SU-DHL-6 (cell line): ENCODE results near the gene RASGRP4.

ENCODE experiments used
- H2AFZ ChIP-seq: fragments of 200-600 bp; sonication (generic); 2 replicates; pipeline ENCODE4 v1.6.1; 2014; ENCODE audit warnings: low read depth, mild to moderate bottlenecking, moderate library complexity, mixed read lengths, antibody characterized with exemption, low read length; ENCODE audit not compliant: severe bottlenecking
- H3F3A ChIP-seq: fragments of 200-600 bp; shearing (Covaris generic); 2 replicates; pipeline ENCODE4 v1.6.0; 2016; ENCODE audit warnings: antibody characterized with exemption, mild to moderate bottlenecking; ENCODE audit not compliant: insufficient read depth
- H3K27ac ChIP-seq: fragments of 200-600 bp; sonication (generic); 2 replicates; pipeline ENCODE4 v1.5.1; 2016; ENCODE audit warnings: low read depth, mild to moderate bottlenecking, low read length, moderate library complexity, mixed read lengths
- H3K27me3 ChIP-seq: fragments of 200-600 bp; sonication (generic), shearing (Covaris generic); 2 replicates; pipeline ENCODE4 v1.6.0; 2014; ENCODE audit warnings: mild to moderate bottlenecking, low read length
- H3K36me3 ChIP-seq: fragments of 200-600 bp; sonication (generic); 2 replicates; pipeline ENCODE4 v1.6.1; 2014; ENCODE audit warnings: mild to moderate bottlenecking, low read length, mixed read lengths
- H3K4me2 ChIP-seq: fragments of 300-600, 200-600 bp; shearing (Covaris generic), sonication (generic); 2 replicates; pipeline ENCODE4 v1.6.0; 2014; ENCODE audit warnings: low read length, low read depth, mild to moderate bottlenecking; ENCODE audit not compliant: poor library complexity, severe bottlenecking
- H3K4me3 ChIP-seq: fragments of 200-600 bp; sonication (generic); 2 replicates; pipeline ENCODE4 v1.5.1; 2014; ENCODE audit warnings: antibody characterized with exemption, low read length, mild to moderate bottlenecking, mixed read lengths; ENCODE audit not compliant: insufficient read depth, poor library complexity, severe bottlenecking
- H3K79me2 ChIP-seq: fragments of 200-600 bp; sonication (generic); 2 replicates; pipeline ENCODE4 v1.6.1; 2014; ENCODE audit warnings: mild to moderate bottlenecking, low read length, moderate library complexity; ENCODE audit not compliant: insufficient read depth
- H3K9ac ChIP-seq: fragments of 200-600 bp; sonication (generic); 2 replicates; pipeline ENCODE4 v1.7.0; 2014; ENCODE audit warnings: mild to moderate bottlenecking, low read length
- H3K9me2 ChIP-seq: fragments of 200-600 bp; sonication (generic); replicated peaks from 2 replicates; pipeline ENCODE4 v1.6.1; 2014; ENCODE audit warnings: low read length; ENCODE audit not compliant: insufficient read depth
- H3K9me3 ChIP-seq: fragments of 200-600 bp; sonication (generic); 2 replicates; pipeline ENCODE4 v1.6.1; 2014; ENCODE audit warnings: low read length, mixed read lengths; ENCODE audit not compliant: insufficient read depth
- H4K20me1 ChIP-seq: fragments of 200-600 bp; sonication (generic); 2 replicates; pipeline ENCODE4 v1.6.1; 2014; ENCODE audit warnings: low read depth, mild to moderate bottlenecking, antibody characterized with exemption, low read length, moderate library complexity, mixed read lengths
- CTCF ChIP-seq: fragments of 200-600 bp; sonication (generic); IDR thresholded peaks from one replicate; pipeline ENCODE4 v1.5.1; 2017; ENCODE audit warnings: antibody characterized with exemption, mild to moderate bottlenecking, low read length, moderate library complexity; ENCODE audit not compliant: insufficient read depth, poor library complexity, severe bottlenecking
- EZH2phosphoT487 ChIP-seq: fragments of 200-600 bp; sonication (generic), shearing (Covaris generic); conservative IDR thresholded peaks from 2 replicates; pipeline ENCODE4 v1.6.1; 2018; ENCODE audit warnings: mild to moderate bottlenecking, antibody characterized with exemption, low read length, moderate library complexity, mixed read lengths

RASGRP4 gene

GRCh38 chr19:38389957-38390924 lies 35.8 kb downstream of the RASGRP4 start:
- TF ChIP-seq CTCF (no peak), EZH2phosphoT487 (no peak)
- no peak overlapping the region for H3K9ac ChIP-seq
- no peaks in the 10 kb centered on the region for H3F3A ChIP-seq
- no peak overlapping the region for H3K27ac ChIP-seq
- H3K9me3 ChIP-seq: no peaks in the 10 kb centered on the region
- no peak overlapping the region for H3K4me3 ChIP-seq
- H4K20me1 ChIP-seq: no peaks in the 10 kb centered on the region
- no peak overlapping the region for H2AFZ ChIP-seq
- no peaks in the 10 kb centered on the region for H3K9me2 ChIP-seq
- H3K79me2 ChIP-seq: no peaks in the 10 kb centered on the region
- H3K27me3 ChIP-seq: no peaks in the 10 kb centered on the region
- H3K4me2 ChIP-seq: no peak overlapping the region
- H3K36me3 ChIP-seq: no peaks in the 10 kb centered on the region

GRCh38 chr19:38389101-38389925 lies 36.7 kb downstream of the RASGRP4 start:
- no peaks in the 10 kb centered on the region for H3K9me3 ChIP-seq
- no peak overlapping the region for H3K9ac ChIP-seq
- no peaks in the 10 kb centered on the region for H3K79me2 ChIP-seq
- no peak overlapping the region for H3K27ac ChIP-seq
- H3K36me3 ChIP-seq: no peaks in the 10 kb centered on the region
- H2AFZ ChIP-seq: no peak overlapping the region
- no peaks in the 10 kb centered on the region for H3K27me3 ChIP-seq
- no peaks in the 10 kb centered on the region for H3F3A ChIP-seq
- no peak for TF ChIP-seq EZH2phosphoT487
- TF ChIP-seq CTCF: no peak
- H3K4me3 ChIP-seq: no peak overlapping the region
- H3K4me2 ChIP-seq: no peak overlapping the region
- H4K20me1 ChIP-seq: no peaks in the 10 kb centered on the region
- no peaks in the 10 kb centered on the region for H3K9me2 ChIP-seq

GRCh38 chr19:38388349-38389100 lies 37.5 kb downstream of the RASGRP4 start, which contains the start of gene SPRED3:
SPRED3 (plus strand) TSS chr19:38388697; CDS start chr19:38390303, 1,606 bp downstream.
- no peaks in the 10 kb centered on the region for H3K9me3 ChIP-seq
- no peaks in the 10 kb centered on the region for H3K36me3 ChIP-seq
- H3K27ac ChIP-seq: no peak within 1 kb of the TSS
- no peaks in the 10 kb centered on the region for H3K79me2 ChIP-seq
- H3F3A ChIP-seq: no peaks in the 10 kb centered on the region
- no peak within 1 kb of the TSS for H2AFZ ChIP-seq
- peak within 1 kb of the TSS; percentile 11; the same call in 1 of the 2 replicates for H3K9ac ChIP-seq
- no peaks in the 10 kb centered on the region for H3K27me3 ChIP-seq
- TF ChIP-seq CTCF (no peak), EZH2phosphoT487 (no peak)
- H3K4me2 ChIP-seq: peak within 1 kb of the TSS; percentile 59
- H3K4me3 ChIP-seq: peak within 1 kb of the TSS; percentile 43
- no peaks in the 10 kb centered on the region for H4K20me1 ChIP-seq
- H3K9me2 ChIP-seq: no peaks in the 10 kb centered on the region
